ENCODE data around the gene STRBP.
"Not testable (repeated sequence)": the region's sequence is repeated elsewhere in the genome, so short reads cannot be mapped to it uniquely, and the experiment has no call there.

Gene STRBP

DNA sequence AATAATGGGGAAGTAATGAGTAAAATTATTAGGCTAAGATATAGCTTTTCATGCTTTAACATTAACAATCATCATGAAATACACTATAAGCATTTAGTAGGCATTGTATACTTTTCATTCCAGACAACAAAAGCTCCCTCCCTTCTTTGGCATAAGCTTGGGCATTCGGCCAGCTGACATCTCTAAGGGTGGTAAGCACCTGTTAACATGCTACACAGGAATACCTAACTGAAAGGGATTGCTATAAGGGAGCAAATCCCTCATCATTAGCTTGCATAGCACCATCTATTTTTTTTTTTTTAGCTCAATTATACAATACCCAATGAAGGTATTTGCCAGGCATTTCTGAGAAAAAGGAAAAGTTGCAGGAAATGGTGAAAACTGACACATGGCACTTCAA lies 16.6 kb downstream of the STRBP start:
- no peak for DNase-seq (ENCODE audit: low read depth, low spot score)
- H3K27ac ChIP-seq: no peak overlapping the region

DNA sequence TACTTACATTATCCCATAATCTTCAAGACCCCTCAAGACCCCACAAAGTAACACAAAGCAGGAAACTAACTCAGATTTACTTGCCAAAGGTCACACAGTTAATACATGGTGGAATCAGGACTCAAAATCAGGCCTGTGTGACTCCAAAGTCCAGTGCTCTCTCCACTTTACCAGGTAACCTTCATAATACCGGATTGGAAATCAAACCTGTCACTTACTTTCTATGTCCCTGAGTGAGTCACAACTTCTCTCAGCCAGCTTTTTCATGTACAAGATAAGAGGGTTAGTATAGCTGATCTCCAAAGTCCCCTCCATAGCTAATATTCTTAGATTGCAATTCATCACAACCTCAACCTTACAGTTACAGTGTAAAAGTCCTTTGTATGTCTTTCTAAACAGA lies 17.1 kb downstream of the STRBP start:
- DNase-seq (ENCODE audit: low read depth, low spot score): no peak
- H3K27ac ChIP-seq: no peak overlapping the region

DNA sequence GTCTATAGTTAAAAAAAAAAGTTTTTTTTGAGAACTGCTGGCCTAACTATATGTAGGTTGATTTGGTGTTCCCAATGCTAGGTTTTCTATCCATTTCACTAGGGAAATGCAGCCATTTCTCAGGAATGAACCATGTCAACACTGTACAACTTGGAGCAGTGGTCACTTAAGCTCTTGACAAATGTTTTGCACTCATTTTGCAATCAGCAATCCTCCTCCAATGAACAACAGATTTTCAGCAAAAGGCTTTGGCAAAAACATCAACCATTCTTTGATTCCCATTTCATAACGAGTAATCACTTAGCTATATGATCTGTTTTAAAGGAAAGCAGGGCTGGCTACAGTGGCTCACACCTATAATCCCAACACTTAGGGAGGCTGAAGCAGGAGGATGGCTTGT lies 17.9 kb downstream of the STRBP start:
- H3K27ac ChIP-seq: no peak overlapping the region
- DNase-seq (ENCODE audit: low read depth, low spot score): no peak

DNA sequence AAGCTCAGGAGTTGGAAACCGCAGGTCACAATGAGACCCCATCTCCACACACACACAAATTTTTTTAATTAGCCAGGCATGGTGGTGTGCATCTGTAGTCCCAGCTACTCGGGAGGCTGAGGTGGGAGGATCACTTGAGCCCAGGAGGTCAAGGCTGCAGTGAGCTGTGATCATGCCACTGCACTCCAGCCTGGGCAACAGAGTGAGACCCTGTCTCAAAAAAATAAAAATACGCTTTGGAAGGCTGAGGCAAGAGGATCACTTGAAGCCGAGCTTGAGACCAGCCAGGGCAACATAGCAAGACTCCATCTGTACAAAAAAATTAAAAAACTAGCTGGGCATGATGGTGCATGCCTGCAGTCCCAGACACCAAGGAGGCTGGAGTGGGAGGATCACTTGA lies 19.2 kb downstream of the STRBP start:
- DNase-seq (ENCODE audit: low read depth, low spot score); H3K27ac ChIP-seq: not testable (repeated sequence)

DNA sequence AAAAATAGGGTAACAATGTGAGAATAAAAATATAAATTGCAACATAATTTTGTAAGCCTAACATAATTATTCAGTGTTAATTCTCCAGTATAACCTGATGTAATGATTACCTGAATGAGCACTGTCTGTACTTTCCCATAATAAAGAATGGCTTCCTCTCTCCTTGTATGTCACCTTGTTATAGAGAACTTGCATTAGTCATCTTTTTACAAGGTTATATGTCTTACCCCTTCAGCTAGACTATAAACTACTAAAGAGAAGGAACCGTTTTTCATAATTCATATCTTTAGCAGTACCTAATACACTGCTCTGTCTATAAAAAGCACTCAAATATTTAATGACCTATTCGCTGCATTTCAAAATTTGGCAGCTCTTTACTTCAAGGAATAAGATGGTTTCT lies 19.8 kb downstream of the STRBP start:
- no peak for DNase-seq (ENCODE audit: low read depth, low spot score)
- H3K27ac ChIP-seq: no peak overlapping the region

- H3K27ac ChIP-seq: no peak overlapping the region
- no peak for DNase-seq (ENCODE audit: low read depth, low spot score)
These were observed 21.9 kb downstream of the STRBP start for GRCh38 chr9:123246534-123246933.

DNA sequence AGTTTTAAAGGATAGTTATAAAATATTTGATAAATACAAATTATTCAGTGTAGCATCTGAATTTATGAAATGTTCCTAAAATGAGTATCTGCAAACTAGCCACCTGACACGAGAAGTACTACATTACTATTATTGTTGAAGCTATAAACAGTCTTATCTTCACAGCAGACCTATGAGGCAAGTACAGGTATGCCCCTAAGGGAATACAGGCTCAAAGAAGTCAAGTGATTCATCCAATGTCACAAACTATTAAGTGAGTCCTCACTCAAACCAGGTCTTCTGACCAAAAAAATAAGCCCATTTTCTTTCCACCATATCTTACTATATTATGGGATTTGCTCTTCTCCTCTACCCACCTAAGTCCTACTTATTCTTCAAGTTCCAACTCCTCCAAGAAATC lies 28.7 kb downstream of the STRBP start:
- no peak overlapping the region for H3K27ac ChIP-seq
- DNase-seq (ENCODE audit: low read depth, low spot score): no peak

- no peak for DNase-seq (ENCODE audit: low read depth, low spot score)
- H3K27ac ChIP-seq: no peak overlapping the region
These were observed 30.0 kb downstream of the STRBP start for GRCh38 chr9:123238365-123238764.

- H3K27ac ChIP-seq: no peak overlapping the region
- DNase-seq (ENCODE audit: low read depth, low spot score): no peak
These were observed 31.2 kb downstream of the STRBP start for GRCh38 chr9:123237220-123237619.

DNA sequence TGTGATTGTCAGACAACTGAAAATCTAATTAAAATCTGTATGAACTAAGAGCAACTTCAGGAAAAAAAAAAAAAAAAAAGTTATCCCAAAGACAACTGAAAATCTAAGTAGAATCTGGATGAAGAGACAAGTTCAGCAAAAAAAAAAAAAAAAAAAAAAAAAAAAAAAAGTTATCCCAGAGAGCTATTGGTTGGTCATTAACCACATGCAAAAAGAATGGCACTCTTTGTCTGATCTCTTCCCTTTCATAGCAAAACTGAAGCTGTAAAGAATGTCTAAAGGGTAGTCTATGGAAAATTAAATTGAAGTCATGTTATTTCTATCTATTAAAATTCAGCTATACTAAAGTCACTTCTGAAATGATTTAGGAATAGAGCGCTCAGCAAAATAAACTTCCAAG lies 32.9 kb downstream of the STRBP start:
- DNase-seq (ENCODE audit: low read depth, low spot score): no peak
- no peak overlapping the region for H3K27ac ChIP-seq

DNA sequence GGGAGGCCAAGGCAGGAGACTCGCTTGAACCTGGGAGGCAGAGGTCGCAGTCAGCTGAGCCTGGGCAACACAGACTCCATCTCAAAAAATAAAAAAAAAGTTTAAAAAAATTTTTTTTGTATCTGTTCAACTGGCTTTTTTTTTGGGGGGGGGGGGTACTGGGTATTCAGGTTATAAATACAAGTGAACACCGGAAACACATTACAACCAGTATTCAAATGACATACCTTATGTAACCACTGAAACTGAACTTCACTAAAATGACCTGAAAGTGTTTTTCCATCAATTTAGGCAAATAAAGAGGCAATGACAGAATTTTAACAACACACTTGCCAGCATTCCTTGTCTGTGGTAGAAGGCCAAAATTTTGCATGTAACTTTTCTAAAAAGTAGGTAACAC lies 33.5 kb downstream of the STRBP start:
- no peak overlapping the region for H3K27ac ChIP-seq
- no peak for DNase-seq (ENCODE audit: low read depth, low spot score)

DNA sequence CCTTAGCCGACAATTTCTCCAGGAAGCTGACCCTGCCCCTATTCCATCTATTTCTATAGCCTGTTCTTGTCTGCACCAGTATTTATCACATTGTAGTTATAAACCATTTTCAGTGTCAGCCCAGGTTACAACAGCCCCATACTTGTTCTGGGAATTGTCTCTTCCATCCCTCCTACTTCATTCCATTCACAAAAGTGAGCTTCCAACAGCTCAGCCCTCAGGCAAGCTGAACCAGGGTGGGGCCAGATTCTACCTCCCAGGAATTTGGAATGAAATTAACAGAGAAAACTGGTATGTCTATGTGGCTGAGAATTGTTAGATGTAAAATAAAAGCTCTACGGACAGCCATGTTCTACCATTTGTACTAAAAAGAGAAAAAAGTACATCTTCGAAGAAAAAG lies 36.1 kb downstream of the STRBP start:
- no peak for DNase-seq (ENCODE audit: low read depth, low spot score)
- no peak overlapping the region for H3K27ac ChIP-seq

GRCh38 chr9:123231421-123231820 lies 37.0 kb downstream of the STRBP start:
- no peak overlapping the region for H3K27ac ChIP-seq
- DNase-seq (ENCODE audit: low read depth, low spot score): no peak

DNA sequence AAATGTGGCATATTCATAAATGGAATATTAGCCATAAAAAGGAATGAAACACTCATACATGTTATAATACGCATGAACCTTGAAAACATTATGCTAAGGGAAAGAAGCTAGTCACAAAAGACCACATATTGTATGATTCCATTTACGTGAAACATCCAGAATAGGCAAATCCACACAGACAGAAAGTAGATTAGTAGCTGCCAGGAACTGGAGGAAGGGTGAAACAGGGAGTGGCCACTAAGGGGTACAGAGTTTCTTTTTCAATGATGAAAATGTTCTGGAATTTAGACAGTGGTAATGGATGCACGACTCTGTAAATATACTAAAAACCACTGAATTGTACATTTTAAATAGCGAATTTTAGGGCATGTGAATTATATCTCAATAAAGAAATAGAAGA lies 39.4 kb downstream of the STRBP start:
- no peak overlapping the region for H3K27ac ChIP-seq
- no peak for DNase-seq (ENCODE audit: low read depth, low spot score)

- no peak overlapping the region for H3K27ac ChIP-seq
- DNase-seq (ENCODE audit: low read depth, low spot score): no peak
These were observed 42.4 kb downstream of the STRBP start for GRCh38 chr9:123225995-123226394.

GRCh38 chr9:123225374-123225813 lies 43.0 kb downstream of the STRBP start:
- no peak overlapping the region for H3K27ac ChIP-seq
- DNase-seq (ENCODE audit: low read depth, low spot score): peak; percentile 46

DNA sequence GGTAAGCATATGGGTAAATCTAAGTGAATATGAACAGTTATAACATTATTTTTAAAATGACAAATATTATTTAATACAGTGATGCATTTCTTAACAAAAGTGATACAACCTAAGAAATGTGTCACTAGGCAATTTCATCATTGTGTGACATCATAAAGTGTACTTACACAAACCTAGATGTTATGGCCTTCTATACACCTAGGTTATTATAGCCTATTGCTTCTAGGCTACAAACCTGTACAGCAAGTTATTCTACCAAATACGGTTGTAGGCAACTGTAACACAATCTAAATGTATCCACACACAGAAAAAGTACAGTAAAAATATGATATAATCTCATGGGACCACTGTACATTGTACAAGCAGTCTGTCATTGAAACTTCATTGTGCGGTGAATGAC lies 48.3 kb downstream of the STRBP start:
- DNase-seq (ENCODE audit: low read depth, low spot score): no peak
- no peak overlapping the region for H3K27ac ChIP-seq

DNA sequence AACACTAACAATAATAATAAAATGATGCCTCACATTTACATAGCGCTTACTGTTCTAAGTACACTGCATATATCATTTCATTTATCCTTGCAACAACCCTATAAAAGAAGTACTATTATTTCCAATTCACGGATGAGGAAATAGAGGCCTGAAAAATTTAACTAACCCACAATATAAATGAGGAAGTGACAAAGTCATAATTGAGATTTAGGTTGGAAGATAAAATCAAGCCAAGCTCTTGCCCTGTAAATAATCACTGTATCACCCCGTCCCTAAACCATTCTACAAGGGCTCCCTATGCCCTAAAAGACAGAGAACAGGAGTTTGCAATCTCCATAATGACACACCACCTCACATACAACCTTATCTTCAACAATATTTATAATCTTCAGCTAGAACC lies 49.6 kb downstream of the STRBP start:
- H3K27ac ChIP-seq: no peak overlapping the region
- no peak for DNase-seq (ENCODE audit: low read depth, low spot score)

GRCh38 chr9:123217128-123217654 lies 51.2 kb downstream of the STRBP start:
- DNase-seq (ENCODE audit: low read depth, low spot score): no peak
- H3K27ac ChIP-seq: no peak overlapping the region

DNA sequence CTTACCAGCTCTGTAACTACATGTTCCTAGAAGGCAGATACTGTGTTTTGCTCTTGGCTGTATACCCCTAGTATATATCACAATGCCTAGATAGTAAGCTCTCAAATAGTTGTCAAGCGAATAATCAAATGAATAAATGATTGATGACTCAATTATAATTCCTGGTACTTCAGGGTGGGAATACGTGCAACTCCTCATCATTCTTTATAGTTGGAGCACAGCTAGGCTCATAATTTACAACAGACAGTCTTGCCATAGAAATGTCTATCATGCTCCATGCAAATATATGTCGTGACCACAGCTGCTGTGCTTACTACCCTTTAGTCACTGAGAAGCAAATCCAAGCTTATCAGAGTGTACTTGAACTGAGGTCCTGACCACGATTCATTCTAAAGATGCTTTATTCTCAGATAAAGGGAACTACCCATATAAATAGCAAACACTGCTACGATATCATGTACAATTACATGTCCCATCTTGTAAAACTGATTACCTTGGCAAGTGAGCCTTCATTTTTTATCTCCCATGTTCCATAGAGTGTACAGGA lies 52.1 kb downstream of the STRBP start:
- H3K27ac ChIP-seq: no peak overlapping the region
- DNase-seq (ENCODE audit: low read depth, low spot score): no peak

DNA sequence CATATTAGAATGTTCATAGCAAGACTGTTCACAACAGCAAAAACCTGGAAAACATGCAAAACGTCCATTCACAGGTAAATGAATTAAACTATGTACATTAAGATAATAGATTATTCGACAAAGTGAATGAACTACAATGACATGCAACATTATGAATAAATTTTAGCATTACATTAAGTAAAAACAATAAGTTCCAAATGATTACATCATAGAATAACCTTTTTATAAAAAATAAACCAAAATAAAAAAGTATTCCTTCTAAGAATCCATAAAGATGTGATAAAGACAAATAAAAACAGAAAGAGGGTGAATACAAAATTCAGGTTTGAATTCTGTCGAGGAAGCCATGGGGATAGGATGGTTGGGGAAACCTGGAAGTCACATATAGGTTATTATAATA lies 57.3 kb downstream of the STRBP start:
- no peak for DNase-seq (ENCODE audit: low read depth, low spot score)
- no peak overlapping the region for H3K27ac ChIP-seq

DNA sequence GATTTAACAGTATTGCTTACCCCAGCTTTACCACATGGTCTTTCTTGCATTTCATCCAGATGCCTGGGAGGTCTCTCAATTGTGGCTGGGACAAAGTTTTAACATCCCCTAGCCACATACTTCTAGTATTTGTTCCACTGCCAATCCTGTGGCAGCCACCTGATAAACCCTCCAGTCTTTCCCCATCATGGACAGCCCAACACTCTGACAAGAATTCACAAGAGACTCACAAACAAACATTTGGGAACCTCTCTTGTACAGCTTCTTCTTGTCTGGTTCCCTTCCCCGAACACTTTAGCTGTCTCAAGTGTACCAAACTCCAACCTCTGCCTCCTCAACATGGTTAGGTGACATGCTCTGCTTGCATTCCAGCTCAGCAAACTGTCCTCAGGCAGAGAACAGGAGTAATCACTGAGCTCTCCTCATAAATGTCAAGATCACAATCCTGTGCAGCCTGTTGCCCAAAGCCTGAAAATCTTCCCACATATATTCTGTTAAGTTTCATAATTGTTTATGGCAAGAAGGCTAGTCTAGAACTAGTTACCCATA lies 59.7 kb downstream of the STRBP start:
- DNase-seq (ENCODE audit: low read depth, low spot score): no peak
- H3K27ac ChIP-seq: no peak overlapping the region
